ENCODE measurements around the gene TCP11L2. TPM values are rescaled to one million over a fixed set of nuclear protein-coding genes. Genes with fewer than 3 reads are reported as not detected.

Gene TCP11L2
- total and polyA plus RNA-seq, 2 of the 4 experiments (the other 2 are of a cell fraction): 7.3 to 32.8 TPM

- TF ChIP-seq RFX5 (IDR thresholded peaks at IDR 0.05; ENCODE audit: low read depth, low read length): no peak
- TF ChIP-seq CEBPB (IDR thresholded peaks at IDR 0.05; ENCODE audit: low read depth, low read length): no peak
- TF ChIP-seq POLR2A (IDR thresholded peaks at IDR 0.05; ENCODE audit: low read depth, low read length): no peak
These were observed 61.7 kb downstream of the TCP11L2 start (continued) for GRCh38 chr12:106364261-106364660.

DNA sequence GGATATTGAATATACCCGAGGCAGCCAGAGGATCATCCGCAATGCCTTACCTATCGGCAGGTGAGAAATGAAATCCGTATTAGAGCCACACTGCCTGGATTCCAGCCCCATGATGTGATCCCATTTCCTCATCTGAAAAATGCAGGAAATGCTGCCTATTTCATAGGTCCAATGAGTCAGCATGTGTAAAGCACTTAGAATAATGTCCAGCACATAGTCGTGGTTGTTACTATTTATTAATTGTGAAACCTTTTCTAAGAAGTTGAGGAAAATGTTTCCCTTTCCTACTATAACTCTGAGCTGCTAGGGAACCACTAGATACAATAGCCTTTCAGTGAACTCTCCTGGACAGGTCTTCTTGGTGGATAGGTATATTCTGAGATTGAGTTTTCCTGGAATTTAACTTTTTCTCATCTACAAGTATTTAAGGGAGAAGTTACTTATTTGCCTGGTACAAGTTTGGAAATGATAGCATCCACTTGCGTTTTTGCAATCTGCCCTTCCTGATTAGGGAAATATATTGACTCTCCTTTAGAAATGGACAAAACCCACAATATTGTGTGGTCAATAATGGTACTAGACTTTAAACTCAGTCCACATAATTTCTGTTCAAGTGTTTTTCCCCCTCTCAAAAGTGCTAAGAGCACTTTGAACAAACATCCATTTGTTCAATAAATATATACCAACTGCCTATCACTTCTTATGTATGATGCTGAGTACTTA is 67.3 kb downstream of the TCP11L2 start:
- BruUV-seq (replicated peaks): no TSS peak
- no peak overlapping the region for H3K4me3 ChIP-seq (ENCODE audit: insufficient read depth, low read depth, low read length)

More for the DNA sequence above, 67.3 kb downstream of the TCP11L2 start:
- Histone ChIP-seq H4K5ac (ENCODE audit: low read depth, low read length) (no peak overlapping the region), H3K18ac (ENCODE audit: low read depth, low read length) (peak overlapping the region; percentile 56), H3K4ac (ENCODE audit: low read depth, low read length) (peak overlapping the region; percentile 17; the same call in 1 of the 2 replicates), H3K4me1 (ENCODE audit: control insufficient read depth, insufficient read depth, low read length) (peaks cover 2% of the 10 kb centered on the region), H3K4me2 (ENCODE audit: low read depth, low read length) (0 out of 2 replicates have a peak overlapping the region, but pooled peaks have one; percentile 15), H2BK5ac (ENCODE audit: low read depth, low read length, poor library complexity, severe bottlenecking) (peak overlapping the region; percentile 74), H2BK15ac (ENCODE audit: low read depth, low read length) (peak overlapping the region; percentile 32; the same call in 1 of the 3 replicates), H4K20me1 (ENCODE audit: insufficient read depth, low read length) (no peaks in the 10 kb centered on the region), H4K8ac (ENCODE audit: low read depth in 2 of 2, low read length in 2 of 2) (peak overlapping the region in 1 of 2 experiments; percentile 19; a peak in 3 of 4 replicates), H2BK20ac (ENCODE audit: low read depth, low read length) (peak overlapping the region; percentile 76), H3K36me3 (ENCODE audit: control insufficient read depth, insufficient read depth, low read length) (peaks cover 8% of the 10 kb centered on the region), H2AFZ (replicated peaks; ENCODE audit: low read length, poor library complexity) (peak overlapping the region; percentile 37), H3K9me3 (ENCODE audit: control insufficient read depth, insufficient read depth, low read length) (no peaks in the 10 kb centered on the region), H2AK9ac (replicated peaks; ENCODE audit: low read depth, low read length, poor library complexity) (no peak overlapping the region), H3K23ac (ENCODE audit: low read depth, low read length) (no peak overlapping the region), H3K9me1 (ENCODE audit: insufficient read depth, low read length) (peaks cover 2% of the 10 kb centered on the region; the same call in 1 of the 2 replicates), H2BK120ac (ENCODE audit: low read depth, low read length) (peak overlapping the region; percentile 53), H3K9ac (ENCODE audit: low read depth, low read length) (no peak overlapping the region; the same call in 1 of the 2 replicates), H3K56ac (ENCODE audit: extremely low read depth, insufficient read depth, low read length) (0 out of 2 replicates have a peak overlapping the region, but pooled peaks have one; percentile 8), H3K27ac (ENCODE audit: insufficient read depth, low read length) (peak overlapping the region; percentile 71), H3K27me3 (ENCODE audit: control insufficient read depth, insufficient read depth, low read length) (no peaks in the 10 kb centered on the region), H2AK5ac (ENCODE audit: low read depth, low read length) (peak overlapping the region; percentile 38; the same call in 1 of the 2 replicates), H3K14ac (replicated peaks; ENCODE audit: low read depth, low read length) (0 out of 2 replicates have a peak overlapping the region, but pooled peaks have one; percentile 27), H4K91ac (ENCODE audit: insufficient read depth, low read depth, low read length) (peak overlapping the region; percentile 50; the same call in 1 of the 2 replicates), H3K79me1 (ENCODE audit: low read depth in 1 of 2, low read length in 2 of 2) (no peaks in the 10 kb centered on the region; a peak in 1 of 4 replicates)
- peak; percentile 88 for DNase-seq
- WGBS, 2 experiments (ENCODE audit: extremely low coverage in 2 of 2, insufficient read length in 1 of 2): 54% methylated on average over 4 of the region's 6 CpGs; no CpG with 5 or more reads in 1 of the 2 experiments
- CTCF ChIA-PET: interaction anchor here (1.1 to 1.2 kb wide), 2 partner anchors 9 to 12 kb away, joined by 3 to 4 read pairs; partner anchors contain the start of gene POLR3B
- peak; percentile 98 for ATAC-seq (ENCODE audit: low read depth)
- TF ChIP-seq NFE2L2 (IDR thresholded peaks at IDR 0.05; ENCODE audit: low read depth, low read length) (peak; percentile 86), MXI1 (IDR thresholded peaks at IDR 0.05; ENCODE audit: borderline replicate concordance, low read depth, low read length) (no peak), MAFK (IDR thresholded peaks at IDR 0.05; ENCODE audit: low read depth, low read length) (peak; percentile 47; the same call in 1 of the 2 replicates), CEBPB (IDR thresholded peaks at IDR 0.05; ENCODE audit: low read depth, low read length) (peak; percentile 89), FOS (IDR thresholded peaks at IDR 0.05; ENCODE audit: low read depth, low read length) (peak; percentile 76)
- in situ Hi-C loops (cut with MboI; ENCODE audit: low sequenced_read_pairs): loop anchor here (25.0 kb wide), 1 partner anchor 957 kb away; no protein-coding TSS in a partner anchor
- POLR2A ChIA-PET (ENCODE audit: unreplicated experiment): interaction anchor here (0.5 to 1.1 kb wide), 3 partner anchors 12 to 1092 kb away, joined by 3 to 5 read pairs (median 4); partner anchors contain the start of gene POLR3B
- intact Hi-C loops (cut with micrococcal nuclease): no loop called here
- dilution Hi-C loops (cut with HindIII; ENCODE audit: low sequenced_read_pairs, unreplicated experiment): no loop called here

Measured in IMR-90 (cell line).